Stimulated activated naive CD8-positive, alpha-beta T cell treated with anti-CD3 and anti-CD28 coated beads, Interleukin-15, Interleukin-2, amounts not matched to agents 100 U/mL and 50 U/mL, for 24 hours (primary cell): ENCODE results near the gene EIF4E2.

ENCODE experiments used
- ATAC-seq: fragments of 150-1000 bp; cut with Tn5 transposase; one replicate; pipeline ENCODE4 v1.10.0; 2021
- DNase-seq: peaks from one replicate; pipeline ENCODE4 v3.0.0; 2021

EIF4E2 gene

GRCh38 chr2:232538671-232539070, 11.8 kb upstream of the EIF4E2 start:
- ATAC-seq, result no peak
- DNase-seq, result no peak

- DNase-seq (no peak), ATAC-seq (no peak)
These were observed 10.9 kb upstream of the EIF4E2 start, which contains the start of gene CHRNG for GRCh38 chr2:232539298-232540231. Gene CHRNG, plus strand, starts transcription at chr2:232539692. Its CDS starts 56 bp downstream, at chr2:232539748.

GRCh38 chr2:232540441-232541041, 9.9 kb upstream of the EIF4E2 start:
- DNase-seq (no peak), ATAC-seq (no peak)

GRCh38 chr2:232541195-232541960, 9.1 kb upstream of the EIF4E2 start:
- ATAC-seq (no peak), DNase-seq (no peak)

- no peak for ATAC-seq
- no peak for DNase-seq
These were observed 8.4 kb upstream of the EIF4E2 start for GRCh38 chr2:232541961-232542714.

GRCh38 chr2:232542715-232543467, 7.6 kb upstream of the EIF4E2 start:
- ATAC-seq (no peak), DNase-seq (no peak)

GRCh38 chr2:232543491-232543890, 7.0 kb upstream of the EIF4E2 start:
- DNase-seq (no peak), ATAC-seq (no peak)

GRCh38 chr2:232543928-232544631, 6.4 kb upstream of the EIF4E2 start:
- ATAC-seq, result no peak
- no peak for DNase-seq

GRCh38 chr2:232544674-232545073, 5.8 kb upstream of the EIF4E2 start:
- ATAC-seq (no peak), DNase-seq (no peak)

- ATAC-seq (no peak), DNase-seq (no peak)
These were observed 4.7 kb upstream of the EIF4E2 start for GRCh38 chr2:232545511-232546375.

GRCh38 chr2:232547991-232548390, 2.5 kb upstream of the EIF4E2 start:
- ATAC-seq, result no peak
- no peak for DNase-seq

GRCh38 chr2:232549655-232550353, 685 bp upstream of the EIF4E2 start:
- DNase-seq (no peak), ATAC-seq (no peak)

GRCh38 chr2:232551250-232551638, 755 bp downstream of the EIF4E2 start:
- DNase-seq (no peak), ATAC-seq (no peak)

GRCh38 chr2:232551776-232552175, 1.3 kb downstream of the EIF4E2 start:
- no peak for ATAC-seq
- no peak for DNase-seq

GRCh38 chr2:232556426-232556825, 5.9 kb downstream of the EIF4E2 start:
- DNase-seq, result no peak
- no peak for ATAC-seq

- ATAC-seq (no peak), DNase-seq (no peak)
These were observed 12.1 kb downstream of the EIF4E2 start for GRCh38 chr2:232562515-232563151.

GRCh38 chr2:232563580-232563979, 13.1 kb downstream of the EIF4E2 start:
- ATAC-seq, result no peak
- DNase-seq, result no peak

GRCh38 chr2:232567721-232568120, 17.2 kb downstream of the EIF4E2 start:
- ATAC-seq, result no peak
- no peak for DNase-seq
